ENCODE measurements around the gene PTPRZ1. TPM values are rescaled to one million over a fixed set of nuclear protein-coding genes. Genes with fewer than 3 reads are reported as not detected.

The PTPRZ1 gene
- total RNA-seq, 2 donors from 2014 or later = 2.6 to 3.0 TPM

DNA sequence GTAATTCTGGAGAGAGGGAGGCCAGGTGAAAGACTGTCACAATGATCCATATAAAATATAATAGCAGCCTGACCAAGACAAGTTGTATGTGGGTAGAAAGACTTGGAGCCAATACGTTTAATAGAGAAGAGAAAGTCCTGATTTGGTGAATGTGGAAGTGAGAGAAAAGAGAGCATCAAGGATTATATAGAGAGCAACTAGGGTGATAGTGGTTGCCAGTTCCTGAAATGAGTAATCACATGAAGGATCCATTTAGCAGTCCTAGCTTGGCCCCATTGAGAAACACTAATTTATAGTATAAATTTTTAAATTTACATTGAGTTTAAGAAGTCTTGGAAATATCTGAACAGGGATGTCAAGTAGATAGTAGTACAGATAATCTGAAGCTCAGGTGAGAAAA, 197.1 kb downstream of the PTPRZ1 start:
- H3K27me3 ChIP-seq = no peaks in the 10 kb centered on the region
- DNase-seq (ENCODE audit: low spot score) = no peak
- H3K9me3 ChIP-seq = no peaks in the 10 kb centered on the region
- H3K36me3 ChIP-seq = no peaks in the 10 kb centered on the region
- H3K27ac ChIP-seq = no peak overlapping the region
- no peaks in the 10 kb centered on the region for H3K4me1 ChIP-seq
- TF ChIP-seq, protein P1, sequence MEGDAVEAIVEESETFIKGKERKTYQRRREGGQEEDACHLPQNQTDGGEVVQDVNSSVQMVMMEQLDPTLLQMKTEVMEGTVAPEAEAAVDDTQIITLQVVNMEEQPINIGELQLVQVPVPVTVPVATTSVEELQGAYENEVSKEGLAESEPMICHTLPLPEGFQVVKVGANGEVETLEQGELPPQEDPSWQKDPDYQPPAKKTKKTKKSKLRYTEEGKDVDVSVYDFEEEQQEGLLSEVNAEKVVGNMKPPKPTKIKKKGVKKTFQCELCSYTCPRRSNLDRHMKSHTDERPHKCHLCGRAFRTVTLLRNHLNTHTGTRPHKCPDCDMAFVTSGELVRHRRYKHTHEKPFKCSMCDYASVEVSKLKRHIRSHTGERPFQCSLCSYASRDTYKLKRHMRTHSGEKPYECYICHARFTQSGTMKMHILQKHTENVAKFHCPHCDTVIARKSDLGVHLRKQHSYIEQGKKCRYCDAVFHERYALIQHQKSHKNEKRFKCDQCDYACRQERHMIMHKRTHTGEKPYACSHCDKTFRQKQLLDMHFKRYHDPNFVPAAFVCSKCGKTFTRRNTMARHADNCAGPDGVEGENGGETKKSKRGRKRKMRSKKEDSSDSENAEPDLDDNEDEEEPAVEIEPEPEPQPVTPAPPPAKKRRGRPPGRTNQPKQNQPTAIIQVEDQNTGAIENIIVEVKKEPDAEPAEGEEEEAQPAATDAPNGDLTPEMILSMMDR (IDR thresholded peaks at IDR 0.05) = no peak
- no peak overlapping the region for H3K4me3 ChIP-seq

DNA sequence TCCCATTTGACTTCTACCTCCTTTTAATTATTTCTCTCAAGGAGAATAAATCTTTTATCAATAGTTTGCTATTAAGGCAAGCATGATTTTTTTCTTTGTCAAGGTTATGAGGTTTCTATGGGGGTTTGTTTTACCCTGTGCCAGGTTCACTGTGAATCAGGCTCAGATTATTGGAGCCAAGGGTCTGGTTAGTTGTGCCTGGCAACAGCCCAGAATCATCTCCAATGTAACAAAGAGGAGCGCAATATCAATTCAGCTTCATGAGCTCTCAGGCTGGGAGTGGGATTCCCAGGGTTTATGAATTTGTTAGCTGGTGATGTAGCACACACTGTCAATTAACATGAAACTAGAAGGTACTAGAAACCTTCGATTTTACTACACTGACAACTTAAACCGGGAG, 197.9 kb downstream of the PTPRZ1 start:
- H3K27ac ChIP-seq = no peak overlapping the region
- TF ChIP-seq, protein P1 (IDR thresholded peaks at IDR 0.05) = no peak
- H3K4me1 ChIP-seq = no peaks in the 10 kb centered on the region
- H3K27me3 ChIP-seq = no peaks in the 10 kb centered on the region
- no peaks in the 10 kb centered on the region for H3K9me3 ChIP-seq
- H3K4me3 ChIP-seq = no peak overlapping the region
- H3K36me3 ChIP-seq = peaks cover 7% of the 10 kb centered on the region
- DNase-seq (ENCODE audit: low spot score) = no peak

DNA sequence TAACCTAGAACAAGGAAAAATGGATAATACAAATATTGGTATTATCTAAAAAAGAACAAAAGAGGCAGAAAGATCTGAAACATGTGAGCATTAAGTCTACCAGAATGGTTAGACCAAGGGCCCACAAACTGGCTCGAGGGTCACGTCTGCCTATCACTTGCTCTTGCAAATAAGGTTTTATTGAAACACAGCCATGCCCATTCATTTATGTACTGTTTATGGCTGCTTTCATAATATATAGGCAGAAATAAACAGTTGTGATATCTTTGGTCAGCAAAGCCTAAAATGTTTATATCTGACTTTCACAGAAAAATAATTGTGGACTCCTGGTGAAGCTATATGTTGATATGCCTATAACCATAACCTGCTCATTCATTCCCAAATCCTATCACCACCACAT, 199.3 kb downstream of the PTPRZ1 start:
- Histone ChIP-seq H3K4me1 (no peaks in the 10 kb centered on the region), H3K27ac (no peak overlapping the region), H3K9me3 (no peaks in the 10 kb centered on the region), H3K27me3 (no peaks in the 10 kb centered on the region), H3K4me3 (no peak overlapping the region), H3K36me3 (peaks cover 12% of the 10 kb centered on the region)
- TF ChIP-seq, protein P1 (IDR thresholded peaks at IDR 0.05) = no peak
- no peak for DNase-seq (ENCODE audit: low spot score)

DNA sequence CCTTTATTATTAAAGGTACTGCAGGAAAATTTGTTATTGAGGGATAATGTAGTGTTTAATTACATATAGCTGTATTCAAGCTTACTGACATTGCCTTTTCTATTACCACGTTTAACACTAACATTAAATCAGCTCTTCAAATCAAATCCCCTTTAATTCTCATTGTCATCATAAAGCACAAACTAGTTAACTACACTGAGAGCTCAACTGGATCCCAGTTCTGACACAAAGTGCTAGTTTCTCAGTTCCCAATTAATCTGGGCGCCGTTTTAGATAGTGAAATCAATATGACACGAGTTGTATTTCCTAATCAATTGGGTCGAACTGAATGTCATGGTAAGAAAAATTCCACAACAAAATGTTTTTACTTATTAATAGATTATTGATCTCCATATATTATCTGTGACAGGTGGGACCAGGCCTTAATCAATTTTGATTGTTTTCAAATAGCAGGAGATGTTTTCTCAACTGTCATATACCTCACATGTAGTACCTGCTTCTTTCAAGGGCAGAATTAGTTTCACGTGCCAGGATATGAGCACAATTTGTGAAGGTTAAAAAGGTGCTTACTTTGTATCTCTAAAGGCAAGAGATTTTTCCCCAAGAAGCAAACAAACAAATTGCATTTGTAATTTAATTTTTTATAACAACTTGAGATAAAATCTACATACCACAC, 200.1 kb downstream of the PTPRZ1 start:
- TF ChIP-seq, protein P1 (IDR thresholded peaks at IDR 0.05) = no peak
- H3K36me3 ChIP-seq = peaks cover 20% of the 10 kb centered on the region
- no peaks in the 10 kb centered on the region for H3K4me1 ChIP-seq
- no peak overlapping the region for H3K27ac ChIP-seq
- no peaks in the 10 kb centered on the region for H3K9me3 ChIP-seq
- no peaks in the 10 kb centered on the region for H3K27me3 ChIP-seq
- H3K4me3 ChIP-seq = no peak overlapping the region
- DNase-seq (ENCODE audit: low spot score) = no peak

DNA sequence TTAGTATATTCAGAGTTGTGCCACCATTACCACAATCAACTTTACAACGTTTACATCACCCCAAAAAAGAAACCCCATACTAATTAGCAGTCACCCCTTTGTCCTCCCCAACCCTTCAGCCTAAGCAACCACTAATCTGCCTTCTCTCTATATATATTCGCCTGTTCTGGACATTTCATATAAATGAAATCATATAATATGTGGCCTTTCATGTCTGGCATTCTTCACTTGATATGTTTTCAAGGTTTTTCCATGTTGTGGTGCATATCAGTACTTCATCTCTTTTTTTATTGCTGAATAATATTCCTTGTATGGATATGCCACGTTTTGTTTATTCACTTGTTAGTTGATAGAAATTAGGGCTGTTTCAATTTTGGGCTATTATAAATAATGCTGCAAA, 200.7 kb downstream of the PTPRZ1 start:
- Histone ChIP-seq H3K27ac (no peak overlapping the region), H3K27me3 (no peaks in the 10 kb centered on the region), H3K4me1 (no peaks in the 10 kb centered on the region), H3K9me3 (no peaks in the 10 kb centered on the region), H3K36me3 (peaks cover 26% of the 10 kb centered on the region), H3K4me3 (no peak overlapping the region)
- TF ChIP-seq, protein P1 (IDR thresholded peaks at IDR 0.05) = no peak
- no peak for DNase-seq (ENCODE audit: low spot score)

DNA sequence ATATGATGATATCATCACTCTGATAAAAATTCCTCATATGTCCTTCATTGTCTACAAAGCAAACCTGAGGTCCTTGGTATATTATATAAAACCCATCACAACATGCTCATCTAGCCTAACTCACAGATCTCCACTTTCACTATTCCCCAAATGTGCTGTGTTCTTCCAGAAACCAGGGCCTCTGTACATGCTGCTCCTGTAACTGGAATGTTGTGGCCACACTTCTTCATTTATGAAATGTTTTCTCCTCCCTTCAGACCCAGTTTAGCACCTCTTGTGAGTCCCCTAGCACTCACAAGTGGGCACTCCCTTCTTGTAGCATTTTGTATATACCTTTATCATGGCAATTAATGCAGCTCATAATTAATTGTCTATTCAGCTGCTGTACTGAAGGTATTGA, 209.2 kb downstream of the PTPRZ1 start:
- Histone ChIP-seq H3K4me3 (no peak overlapping the region), H3K4me1 (no peaks in the 10 kb centered on the region), H3K27me3 (no peaks in the 10 kb centered on the region), H3K9me3 (no peaks in the 10 kb centered on the region), H3K27ac (no peak overlapping the region), H3K36me3 (peaks cover 40% of the 10 kb centered on the region)
- TF ChIP-seq, protein P1 (IDR thresholded peaks at IDR 0.05) = no peak
- no peak for DNase-seq (ENCODE audit: low spot score)

Measured in right atrium auricular region (tissue), 2 donors.